HepG2 (cell line): ENCODE measurements around the gene SMARCE1. TPM values are rescaled to one million over a fixed set of nuclear protein-coding genes. Genes with fewer than 3 reads are reported as not detected.

Experiments used
- ATAC-seq: fragments of 200-7000 bp; cut with Tn5 transposase; 3 replicates; pipeline ENCODE4 v1.9.1; 2020; ENCODE audit warnings: mild to moderate bottlenecking, moderate library complexity
- BruUV-seq: library from RNA; stranded (reverse); fragments of 400-500 nt; replicated peaks from 2 replicates; lab custom pipeline; 2021; lab: Mats Ljungman, UMichigan
- CTCF ChIA-PET: fragments of 300-600 bp; formaldehyde crosslinking; extraction: SDS; loops from one replicate; lab custom pipeline; 2021; ENCODE audit warnings: low total read pairs, inconsistent platforms, low intra/inter-chr PET ratio; lab: Yijun Ruan, JAX
- POLR2A ChIA-PET: fragments of 350-600 bp; sonication (Branson Sonifier 250); formaldehyde crosslinking; loops from one replicate; lab custom pipeline; 2020; ENCODE audit warnings: antibody characterized with exemption, inconsistent platforms; lab: Yijun Ruan, JAX
- DNase-seq: peaks from one replicate; pipeline ENCODE4 v3.0.0-alpha.2; 2015; ENCODE audit warnings: low spot score
- FAIRE-seq: peaks from 3 replicates; lab custom pipeline; 2011; peaks lifted over from hg19 to GRCh38; lab: Jason Lieb, UNC
- H2AFZ ChIP-seq: one replicate; pipeline ENCODE4 v1.6.1; 2011; ENCODE audit warnings: low read length, inconsistent platforms
- H3K27ac ChIP-seq: fragments of 300-600 bp; 3 replicates; pipeline ENCODE4 v1.8.0; 2011; ENCODE audit warnings: mixed run types, mild to moderate bottlenecking, mixed read lengths, low read length, inconsistent platforms; ENCODE audit not compliant: insufficient read depth; ENCODE audit errors: extremely low read length
- H3K27me3 ChIP-seq, 2 experiments: fragments of 200-600 bp in 1 of 2; 2 replicates in 1 of 2; 3 replicates in 1 of 2; pipeline versions ENCODE4 v1.6.0 to v1.8.0; 2011; ENCODE audit warnings: low read length in 2 of 2, mild to moderate bottlenecking in 2 of 2, moderate library complexity in 2 of 2, inconsistent platforms in 1 of 2; ENCODE audit not compliant: insufficient read depth in 2 of 2, control insufficient read depth in 1 of 2
- H3K36me3 ChIP-seq, 2 experiments: fragments of 200-600 bp in 1 of 2; replicated peaks in 1 of 2; 2 replicates in 1 of 2; 3 replicates in 1 of 2; pipeline versions ENCODE4 v1.5.1 to v1.8.0; 2011; ENCODE audit warnings: low read length in 2 of 2, inconsistent platforms in 1 of 2; ENCODE audit not compliant: insufficient read depth in 2 of 2, control insufficient read depth in 1 of 2
- H3K4me1 ChIP-seq: 2 replicates; pipeline ENCODE4 v1.5.1; 2012; ENCODE audit warnings: low read length, inconsistent platforms; ENCODE audit not compliant: insufficient read depth
- H3K4me2 ChIP-seq: 2 replicates; pipeline ENCODE4 v1.6.0; 2011; ENCODE audit warnings: low read depth, low read length, inconsistent platforms
- H3K4me3 ChIP-seq, 3 experiments: fragments of 200-600 bp in 1 of 3; sonication (generic), shearing (Covaris generic) in 1 of 3; replicated peaks in 1 of 3; 2 replicates each; pipeline ENCODE4 v1.5.1; 2011 to 2016; ENCODE audit warnings: low read length in 3 of 3, inconsistent platforms in 2 of 3, low read depth in 2 of 3, mild to moderate bottlenecking in 2 of 3, control low read depth in 1 of 3, mixed read lengths in 1 of 3; ENCODE audit not compliant: insufficient read depth in 1 of 3
- H3K79me2 ChIP-seq: one replicate; pipeline ENCODE4 v1.6.1; 2011; ENCODE audit warnings: low read length, inconsistent platforms; ENCODE audit not compliant: insufficient read depth
- H3K9ac ChIP-seq: 2 replicates; pipeline ENCODE4 v1.6.0; 2011; ENCODE audit warnings: mild to moderate bottlenecking, low read depth, low read length, inconsistent platforms; ENCODE audit not compliant: insufficient read depth
- H3K9me3 ChIP-seq: 2 replicates; pipeline ENCODE4 v1.5.1; 2012; ENCODE audit warnings: mild to moderate bottlenecking, low read length
- H4K20me1 ChIP-seq: 2 replicates; pipeline ENCODE4 v1.6.0; 2011; ENCODE audit warnings: inconsistent platforms, mild to moderate bottlenecking, low read length, moderate library complexity; ENCODE audit not compliant: insufficient read depth
- ESRRA ChIP-seq: sonication (generic); formaldehyde crosslinking; IDR thresholded peaks from 2 replicates; pipeline ENCODE4 v1.5.1; 2020; ENCODE audit warnings: mild to moderate bottlenecking, low read depth, missing genetic modification reagents
- GTF3A ChIP-seq: sonication (generic); formaldehyde crosslinking; conservative IDR thresholded peaks from 2 replicates; pipeline ENCODE4 v1.4.0; 2020; ENCODE audit warnings: mild to moderate bottlenecking, missing genetic modification reagents
- HOXA5 ChIP-seq: sonication (generic); formaldehyde crosslinking; IDR thresholded peaks from 2 replicates; pipeline ENCODE4 v1.4.0; 2020; ENCODE audit warnings: missing genetic modification reagents
- MED13 ChIP-seq: sonication (generic); formaldehyde crosslinking; IDR thresholded peaks from 2 replicates; pipeline ENCODE4 v1.5.0; 2020; ENCODE audit warnings: missing genetic modification reagents
- NR2F2 ChIP-seq: IDR thresholded peaks from 2 replicates; pipeline ENCODE4 v1.6.1; 2012; ENCODE audit warnings: low read depth, inconsistent platforms, borderline replicate concordance
- SAP130 ChIP-seq: IDR thresholded peaks from 2 replicates; pipeline ENCODE4 v1.6.1; 2016; ENCODE audit warnings: low read depth
- SCMH1 ChIP-seq: sonication (generic); formaldehyde crosslinking; IDR thresholded peaks from 2 replicates; pipeline ENCODE4 v1.9.0; 2021; ENCODE audit warnings: missing genetic modification reagents, mild to moderate bottlenecking, borderline replicate concordance
- SP4 ChIP-seq: sonication (generic); formaldehyde crosslinking; IDR thresholded peaks from 2 replicates; pipeline ENCODE4 v1.8.1; 2023; ENCODE audit warnings: mild to moderate bottlenecking, missing genetic modification reagents
- TBX3 ChIP-seq: fragments of 450-650 bp; IDR thresholded peaks from 2 replicates; pipeline ENCODE4 v1.6.1; 2017; ENCODE audit warnings: antibody characterized with exemption, mild to moderate bottlenecking, inconsistent platforms, borderline replicate concordance
- ZNF333 ChIP-seq: sonication (generic); formaldehyde crosslinking; IDR thresholded peaks from 2 replicates; pipeline ENCODE4 v1.4.0; 2020; ENCODE audit warnings: mild to moderate bottlenecking, missing genetic modification reagents, borderline replicate concordance
- ZNF670 ChIP-seq: sonication (generic); formaldehyde crosslinking; IDR thresholded peaks from 2 replicates; pipeline ENCODE4 v1.8.0; 2022; ENCODE audit warnings: mild to moderate bottlenecking, missing genetic modification reagents, borderline replicate concordance
- ZNF720 ChIP-seq: sonication (generic); formaldehyde crosslinking; IDR thresholded peaks from 2 replicates; pipeline ENCODE4 v1.4.0; 2020; ENCODE audit warnings: missing genetic modification reagents
- ZNF83 ChIP-seq: sonication (generic); formaldehyde crosslinking; IDR thresholded peaks from 2 replicates; pipeline ENCODE4 v1.4.0; 2020; ENCODE audit warnings: missing genetic modification reagents, mild to moderate bottlenecking, borderline replicate concordance
- ZSCAN25 ChIP-seq: sonication (generic); formaldehyde crosslinking; IDR thresholded peaks from 2 replicates; pipeline ENCODE4 v1.8.0; 2022; ENCODE audit warnings: mild to moderate bottlenecking, missing genetic modification reagents
- WGBS: methylation state at CpG from one replicate; pipeline ENCODE4 v1.1.6; 2017; ENCODE audit warnings: low lambda C conversion rate; 5-methylcytosine and 5-hydroxymethylcytosine counted together
- in situ Hi-C: cut with HindIII; loops from 2 replicates; pipeline ENCODE4 v1.10.0; 2017; ENCODE audit warnings: low pct_unique_long_range_greater_than_20kb; ENCODE audit not compliant: extremely low pct_ligation_motif_present
- intact Hi-C: fragments of 100-400 bp; cut with micrococcal nuclease; formaldehyde crosslinking; loops from one replicate; pipeline ENCODE4 v1.10.0; 2022; ENCODE audit not compliant: unreplicated experiment
- polyA plus RNA-seq, 8 experiments: library from polyadenylated mRNA; depleted of rRNA in 3 of 8; stranded (reverse) in 7 of 8; unstranded in 1 of 8; fragments of >200 nt; fragmentation: Illumina TruSeq in 4 of 8; extraction: Trizol in 4 of 8; gene quantifications; 2 replicates each; pipeline versions ENCODE4 v1.2.1 to v1.2.3, GENCODE V29; 2011 to 2016; ENCODE audit warnings: low read depth in 4 of 8, missing spikeins in 1 of 8, mixed read lengths in 1 of 8; ENCODE audit not compliant: insufficient read depth in 1 of 8
- total RNA-seq, 5 experiments: library from RNA; depleted of rRNA; stranded (reverse); fragments of >200 nt; fragmentation: Illumina TruSeq; extraction: Trizol; gene quantifications; 2 replicates each; pipeline ENCODE4 v1.2.3, GENCODE V29; 2016; ENCODE audit warnings: low read depth in 1 of 5
- TF ChIP-seq, protein P1 (sequence below): IDR thresholded peaks from 2 replicates; pipeline ENCODE4 v1.4.0; 2020; ENCODE audit warnings: mild to moderate bottlenecking, missing genetic modification reagents

Gene SMARCE1
- total and polyA plus RNA-seq, 2 of the 13 experiments (the other 11 are each of a cell fraction or from before 2014, with no cell fraction given): 43.5 to 127 TPM

DNA sequence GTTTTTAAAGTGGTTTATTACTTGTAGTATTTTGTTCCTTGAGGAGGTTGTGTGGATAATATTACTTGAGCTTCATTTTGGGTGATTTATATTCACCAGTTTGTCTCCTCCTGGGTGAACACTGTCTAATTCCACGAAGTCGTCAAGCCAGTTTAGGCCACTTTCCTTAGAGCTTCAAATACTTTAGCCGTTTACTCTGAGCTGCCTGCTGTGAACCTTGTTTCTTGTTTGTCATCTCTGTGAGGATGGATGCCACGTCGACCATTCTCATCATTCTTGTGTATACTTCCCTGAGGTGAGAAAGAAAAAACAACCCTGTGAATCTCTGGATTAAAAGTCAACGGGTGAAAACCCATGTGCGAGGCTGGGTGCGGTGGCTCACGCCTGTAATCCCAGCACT lies 47.0 kb upstream of the SMARCE1 start:
- no TSS peak for BruUV-seq
- H2AFZ ChIP-seq: no peak overlapping the region
- H3K27me3 ChIP-seq: no peaks in the 10 kb centered on the region; a peak in 1 of 5 replicates
- no peak overlapping the region for H3K9ac ChIP-seq
- H3K36me3 ChIP-seq: no peaks in the 10 kb centered on the region
- in situ Hi-C loops: no loop called here
- H3K9me3 ChIP-seq: no peaks in the 10 kb centered on the region
- no peaks in the 10 kb centered on the region for H4K20me1 ChIP-seq
- ChIA-PET CTCF (no interaction called here), POLR2A (no interaction called here)
- intact Hi-C loops: no loop called here
- FAIRE-seq: no peak
- ATAC-seq: no peak
- no peak for DNase-seq
- peaks cover 19% of the 10 kb centered on the region for H3K4me1 ChIP-seq
- H3K27ac ChIP-seq: no peak overlapping the region
- 60% methylated on average over 9 of the region's 9 CpGs for WGBS
- no peak overlapping the region for H3K4me2 ChIP-seq
- no peak for TF ChIP-seq ZNF333 (CRISPR knock-in tag)
- no peak for TF ChIP-seq ESRRA (CRISPR knock-in tag)
- TF ChIP-seq HOXA5 (CRISPR knock-in tag): no peak
- TF ChIP-seq SAP130: no peak
- no peak for TF ChIP-seq MED13 (CRISPR knock-in tag)
- TF ChIP-seq ZSCAN25 (CRISPR knock-in tag): no peak
- no peak for TF ChIP-seq NR2F2
- TF ChIP-seq SCMH1 (CRISPR knock-in tag): no peak
- no peak for TF ChIP-seq SP4 (CRISPR knock-in tag)
- no peak for TF ChIP-seq TBX3
- no peak for TF ChIP-seq ZNF720 (CRISPR knock-in tag)
- TF ChIP-seq, protein P1, sequence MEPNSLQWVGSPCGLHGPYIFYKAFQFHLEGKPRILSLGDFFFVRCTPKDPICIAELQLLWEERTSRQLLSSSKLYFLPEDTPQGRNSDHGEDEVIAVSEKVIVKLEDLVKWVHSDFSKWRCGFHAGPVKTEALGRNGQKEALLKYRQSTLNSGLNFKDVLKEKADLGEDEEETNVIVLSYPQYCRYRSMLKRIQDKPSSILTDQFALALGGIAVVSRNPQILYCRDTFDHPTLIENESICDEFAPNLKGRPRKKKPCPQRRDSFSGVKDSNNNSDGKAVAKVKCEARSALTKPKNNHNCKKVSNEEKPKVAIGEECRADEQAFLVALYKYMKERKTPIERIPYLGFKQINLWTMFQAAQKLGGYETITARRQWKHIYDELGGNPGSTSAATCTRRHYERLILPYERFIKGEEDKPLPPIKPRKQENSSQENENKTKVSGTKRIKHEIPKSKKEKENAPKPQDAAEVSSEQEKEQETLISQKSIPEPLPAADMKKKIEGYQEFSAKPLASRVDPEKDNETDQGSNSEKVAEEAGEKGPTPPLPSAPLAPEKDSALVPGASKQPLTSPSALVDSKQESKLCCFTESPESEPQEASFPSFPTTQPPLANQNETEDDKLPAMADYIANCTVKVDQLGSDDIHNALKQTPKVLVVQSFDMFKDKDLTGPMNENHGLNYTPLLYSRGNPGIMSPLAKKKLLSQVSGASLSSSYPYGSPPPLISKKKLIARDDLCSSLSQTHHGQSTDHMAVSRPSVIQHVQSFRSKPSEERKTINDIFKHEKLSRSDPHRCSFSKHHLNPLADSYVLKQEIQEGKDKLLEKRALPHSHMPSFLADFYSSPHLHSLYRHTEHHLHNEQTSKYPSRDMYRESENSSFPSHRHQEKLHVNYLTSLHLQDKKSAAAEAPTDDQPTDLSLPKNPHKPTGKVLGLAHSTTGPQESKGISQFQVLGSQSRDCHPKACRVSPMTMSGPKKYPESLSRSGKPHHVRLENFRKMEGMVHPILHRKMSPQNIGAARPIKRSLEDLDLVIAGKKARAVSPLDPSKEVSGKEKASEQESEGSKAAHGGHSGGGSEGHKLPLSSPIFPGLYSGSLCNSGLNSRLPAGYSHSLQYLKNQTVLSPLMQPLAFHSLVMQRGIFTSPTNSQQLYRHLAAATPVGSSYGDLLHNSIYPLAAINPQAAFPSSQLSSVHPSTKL (CRISPR knock-in tag): no peak
- TF ChIP-seq ZNF670: no peak
- TF ChIP-seq ZNF83 (CRISPR knock-in tag): no peak
- TF ChIP-seq GTF3A (CRISPR knock-in tag): no peak
- H3K4me3 ChIP-seq: no peak overlapping the region
- H3K79me2 ChIP-seq: no peaks in the 10 kb centered on the region
